Mesendoderm (in vitro differentiated cells): Measurements from ENCODE around the gene GPBP1.
A peak's percentile ranks its signal among the peaks of the same experiment; 100 is the strongest.

Experiments
- DNase-seq: peaks from one replicate; pipeline ENCODE4 v3.0.0; 2013
- H2AK5ac ChIP-seq: 2 replicates; pipeline ENCODE4 v1.6.1; 2013; ENCODE audit warnings: low read length, inconsistent platforms
- H2BK120ac ChIP-seq: 2 replicates; pipeline ENCODE4 v1.6.1; 2013; ENCODE audit warnings: low read depth, mild to moderate bottlenecking, low read length, moderate library complexity, mixed read lengths
- H2BK15ac ChIP-seq: replicated peaks from 2 replicates; pipeline ENCODE4 v1.6.1; 2013; ENCODE audit warnings: low read depth, mild to moderate bottlenecking, moderate library complexity
- H2BK5ac ChIP-seq: 2 replicates; pipeline ENCODE4 v1.6.1; 2013; ENCODE audit warnings: low read length, inconsistent platforms
- H3K18ac ChIP-seq: 2 replicates; pipeline ENCODE4 v1.6.1; 2013; ENCODE audit warnings: mild to moderate bottlenecking, low read length, mixed read lengths
- H3K23ac ChIP-seq: one replicate; pipeline ENCODE4 v1.6.1; 2013; ENCODE audit warnings: low read length
- H3K27ac ChIP-seq: 2 replicates; pipeline ENCODE4 v1.5.1; 2013; ENCODE audit warnings: low read depth, mild to moderate bottlenecking, inconsistent platforms, low read length, moderate library complexity
- H3K27me3 ChIP-seq: 2 replicates; pipeline ENCODE4 v1.6.1; 2013; ENCODE audit warnings: low read length, control low read depth, mild to moderate bottlenecking, inconsistent platforms; ENCODE audit not compliant: insufficient read depth, poor library complexity
- H3K36me3 ChIP-seq: 2 replicates; pipeline ENCODE4 v1.6.1; 2013; ENCODE audit warnings: low read length, inconsistent platforms; ENCODE audit not compliant: control insufficient read depth, insufficient read depth
- H3K4ac ChIP-seq: one replicate; pipeline ENCODE4 v1.6.1; 2013; ENCODE audit warnings: low read depth, mild to moderate bottlenecking, low read length, moderate library complexity
- H3K4me1 ChIP-seq: 2 replicates; pipeline ENCODE4 v1.6.1; 2013; ENCODE audit warnings: low read depth, low read length, inconsistent platforms; ENCODE audit not compliant: control insufficient read depth
- H3K4me2 ChIP-seq: 2 replicates; pipeline ENCODE4 v1.6.1; 2013; ENCODE audit warnings: low read length
- H3K4me3 ChIP-seq: 2 replicates; pipeline ENCODE4 v1.5.1; 2013; ENCODE audit warnings: mild to moderate bottlenecking, low read length
- H3K56ac ChIP-seq: one replicate; pipeline ENCODE4 v1.6.1; 2013; ENCODE audit warnings: low read length
- H3K79me1 ChIP-seq: 2 replicates; pipeline ENCODE4 v1.6.1; 2013; ENCODE audit warnings: low read length, inconsistent platforms
- H3K79me2 ChIP-seq: 2 replicates; pipeline ENCODE4 v1.6.1; 2013; ENCODE audit warnings: mild to moderate bottlenecking, low read length; ENCODE audit not compliant: control insufficient read depth, insufficient read depth
- H3K9ac ChIP-seq: 2 replicates; pipeline ENCODE4 v1.6.1; 2013; ENCODE audit warnings: low read length, inconsistent platforms
- H4K5ac ChIP-seq: one replicate; pipeline ENCODE4 v1.6.1; 2013; ENCODE audit warnings: low read length
- H4K8ac ChIP-seq: one replicate; pipeline ENCODE4 v1.6.1; 2013; ENCODE audit warnings: low read depth, mild to moderate bottlenecking, control low read depth, low read length, moderate library complexity
- WGBS: extraction: QIAGEN DNeasy Blood & Tissue Kit; methylation state at CpG from one replicate; pipeline ENCODE4 v1.1.7; 2013; ENCODE audit warnings: low lambda C conversion rate, missing lambda C conversion rate; ENCODE audit not compliant: insufficient coverage; ENCODE audit errors: extremely low coverage; 5-methylcytosine and 5-hydroxymethylcytosine counted together

The GPBP1 gene

DNA sequence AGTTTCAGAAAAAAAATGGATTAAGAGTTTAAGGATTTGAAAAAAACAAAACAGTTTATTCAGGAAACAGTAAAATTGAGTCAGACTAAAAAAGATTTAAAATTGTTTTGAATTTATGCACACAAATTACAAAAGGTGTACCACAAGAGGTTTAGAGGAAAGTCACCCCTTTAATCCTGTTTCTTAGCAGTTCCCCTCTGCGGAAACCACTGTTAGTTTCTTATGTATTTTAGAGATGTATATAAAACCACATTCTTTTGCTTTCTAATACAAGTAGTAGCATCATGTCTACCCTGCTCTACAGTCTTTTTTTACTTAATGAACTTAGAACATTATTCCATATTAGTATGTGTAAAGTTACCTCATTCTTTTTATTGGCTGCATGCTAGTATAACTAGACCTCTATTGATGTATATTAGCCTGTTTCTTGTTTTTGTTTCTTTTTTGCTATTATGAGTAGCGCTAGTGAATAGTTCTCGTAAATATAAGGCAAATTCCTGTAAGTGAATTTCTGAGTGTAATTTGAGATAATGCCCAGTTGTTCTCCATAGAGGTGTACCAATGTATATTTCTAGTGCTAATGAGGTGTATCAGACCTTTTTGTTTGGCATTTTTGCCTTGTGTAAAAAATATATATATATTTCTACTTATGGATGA, 20.0 kb downstream of the GPBP1 start:
- H4K8ac ChIP-seq: no peak overlapping the region
- no peak overlapping the region for H3K4ac ChIP-seq
- H3K27ac ChIP-seq: no peak overlapping the region
- H3K36me3 ChIP-seq: no peaks in the 10 kb centered on the region
- peaks cover 86% of the 10 kb centered on the region for H3K79me2 ChIP-seq
- no peak overlapping the region for H2BK15ac ChIP-seq
- no peaks in the 10 kb centered on the region for H3K27me3 ChIP-seq
- no CpG with 5 or more reads among the region's 3 CpGs for WGBS
- H3K9ac ChIP-seq: no peak overlapping the region
- H3K4me2 ChIP-seq: no peak overlapping the region
- H4K5ac ChIP-seq: no peak overlapping the region
- no peak overlapping the region for H3K18ac ChIP-seq
- no peak overlapping the region for H3K4me3 ChIP-seq
- DNase-seq: no peak
- no peak overlapping the region for H2AK5ac ChIP-seq
- H2BK120ac ChIP-seq: no peak overlapping the region
- H3K79me1 ChIP-seq: peaks cover 2% of the 10 kb centered on the region
- no peak overlapping the region for H3K56ac ChIP-seq
- no peak overlapping the region for H3K23ac ChIP-seq
- no peak overlapping the region for H2BK5ac ChIP-seq
- no peaks in the 10 kb centered on the region for H3K4me1 ChIP-seq

GRCh38 chr5:57194653-57195052, 20.8 kb downstream of the GPBP1 start:
- Histone ChIP-seq H3K18ac (no peak overlapping the region), H2BK15ac (no peak overlapping the region), H3K4me1 (peaks cover 2% of the 10 kb centered on the region), H3K27me3 (no peaks in the 10 kb centered on the region), H3K4me2 (no peak overlapping the region), H4K5ac (no peak overlapping the region), H2AK5ac (no peak overlapping the region), H3K4me3 (no peak overlapping the region), H2BK5ac (no peak overlapping the region), H3K27ac (no peak overlapping the region), H3K36me3 (no peaks in the 10 kb centered on the region), H3K79me1 (peaks cover 2% of the 10 kb centered on the region), H2BK120ac (no peak overlapping the region), H3K79me2 (peaks cover 82% of the 10 kb centered on the region), H3K4ac (no peak overlapping the region), H3K9ac (no peak overlapping the region), H3K56ac (no peak overlapping the region), H4K8ac (no peak overlapping the region), H3K23ac (no peak overlapping the region)
- no CpG with 5 or more reads among the region's 2 CpGs for WGBS
- DNase-seq: no peak

GRCh38 chr5:57195060-57195459, 21.2 kb downstream of the GPBP1 start:
- H2BK5ac ChIP-seq: no peak overlapping the region
- no peak overlapping the region for H3K4ac ChIP-seq
- H4K5ac ChIP-seq: no peak overlapping the region
- no peak overlapping the region for H2BK120ac ChIP-seq
- H3K27me3 ChIP-seq: no peaks in the 10 kb centered on the region
- H4K8ac ChIP-seq: no peak overlapping the region
- no peak overlapping the region for H3K23ac ChIP-seq
- H3K79me2 ChIP-seq: peaks cover 82% of the 10 kb centered on the region
- DNase-seq: no peak
- WGBS: no CpG with 5 or more reads among the region's 2 CpGs
- no peak overlapping the region for H3K9ac ChIP-seq
- no peak overlapping the region for H3K56ac ChIP-seq
- H3K36me3 ChIP-seq: no peaks in the 10 kb centered on the region
- no peak overlapping the region for H3K4me2 ChIP-seq
- H3K4me1 ChIP-seq: peaks cover 3% of the 10 kb centered on the region
- no peak overlapping the region for H3K27ac ChIP-seq
- no peak overlapping the region for H2AK5ac ChIP-seq
- H3K18ac ChIP-seq: no peak overlapping the region
- H3K4me3 ChIP-seq: no peak overlapping the region
- H2BK15ac ChIP-seq: no peak overlapping the region
- H3K79me1 ChIP-seq: peaks cover 2% of the 10 kb centered on the region

DNA sequence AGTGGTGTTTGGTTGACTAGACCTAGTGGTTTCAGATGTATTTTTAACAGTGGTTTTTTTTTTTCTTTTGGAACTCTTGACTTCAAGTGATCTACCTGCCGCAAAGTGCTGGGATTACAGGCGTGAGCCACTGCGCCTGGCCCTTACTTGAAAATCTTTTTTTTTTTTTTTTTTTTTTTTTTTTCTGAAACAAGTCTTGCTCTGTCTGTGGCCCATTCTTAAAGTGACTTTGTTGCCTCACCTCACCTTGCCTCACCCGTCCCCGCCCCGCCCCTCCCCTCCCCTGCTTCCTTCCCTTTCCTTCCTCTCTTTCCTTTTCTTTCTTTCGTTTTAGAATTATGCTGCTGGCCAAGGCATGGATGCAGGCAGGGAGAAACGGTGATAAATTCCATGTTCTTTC, 26.0 kb downstream of the GPBP1 start:
- Histone ChIP-seq H3K79me2 (peaks cover 79% of the 10 kb centered on the region), H3K4me1 (peaks cover 3% of the 10 kb centered on the region), H3K27ac (no peak overlapping the region), H3K4ac (no peak overlapping the region), H3K36me3 (no peaks in the 10 kb centered on the region), H3K23ac (no peak overlapping the region), H4K8ac (no peak overlapping the region), H3K27me3 (no peaks in the 10 kb centered on the region), H3K9ac (no peak overlapping the region), H2BK5ac (no peak overlapping the region), H3K79me1 (peaks cover 3% of the 10 kb centered on the region), H3K18ac (no peak overlapping the region), H2BK120ac (no peak overlapping the region), H3K4me3 (no peak overlapping the region), H2AK5ac (no peak overlapping the region), H2BK15ac (no peak overlapping the region), H3K4me2 (no peak overlapping the region), H4K5ac (no peak overlapping the region), H3K56ac (no peak overlapping the region)
- WGBS: no CpG with 5 or more reads among the region's 8 CpGs
- DNase-seq: peak; percentile 56

DNA sequence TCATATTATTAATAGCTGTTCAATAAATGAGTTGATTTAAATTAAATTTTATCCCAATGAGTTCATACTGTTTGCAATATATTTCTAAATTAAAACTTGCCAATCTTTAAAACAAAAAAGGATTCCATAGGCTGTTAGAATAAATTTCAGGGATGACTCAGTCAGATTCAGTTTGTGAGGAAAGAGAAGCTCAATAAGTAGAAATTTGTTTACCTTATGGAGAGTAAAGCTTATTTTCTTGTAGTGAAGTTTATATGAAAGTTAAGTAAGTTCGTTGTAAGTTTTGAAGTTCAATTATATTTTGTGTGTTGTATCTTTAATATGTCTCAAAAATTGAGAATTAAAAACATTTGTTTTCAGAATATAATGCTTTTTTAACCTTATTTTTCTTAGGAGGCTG, 29.0 kb downstream of the GPBP1 start:
- no peak overlapping the region for H2BK15ac ChIP-seq
- H3K4me3 ChIP-seq: no peak overlapping the region
- peaks cover 80% of the 10 kb centered on the region for H3K79me2 ChIP-seq
- no peak overlapping the region for H3K4ac ChIP-seq
- H2AK5ac ChIP-seq: no peak overlapping the region
- peaks cover 3% of the 10 kb centered on the region for H3K79me1 ChIP-seq
- H3K4me1 ChIP-seq: peaks cover 3% of the 10 kb centered on the region
- no peak overlapping the region for H2BK120ac ChIP-seq
- no peak overlapping the region for H3K56ac ChIP-seq
- no peaks in the 10 kb centered on the region for H3K27me3 ChIP-seq
- 100% methylated on average over 1 of the region's 1 CpG for WGBS
- H3K23ac ChIP-seq: no peak overlapping the region
- H4K8ac ChIP-seq: no peak overlapping the region
- H3K18ac ChIP-seq: no peak overlapping the region
- H3K36me3 ChIP-seq: no peaks in the 10 kb centered on the region
- H4K5ac ChIP-seq: no peak overlapping the region
- H3K4me2 ChIP-seq: no peak overlapping the region
- no peak overlapping the region for H3K27ac ChIP-seq
- H3K9ac ChIP-seq: no peak overlapping the region
- no peak overlapping the region for H2BK5ac ChIP-seq
- no peak for DNase-seq

DNA sequence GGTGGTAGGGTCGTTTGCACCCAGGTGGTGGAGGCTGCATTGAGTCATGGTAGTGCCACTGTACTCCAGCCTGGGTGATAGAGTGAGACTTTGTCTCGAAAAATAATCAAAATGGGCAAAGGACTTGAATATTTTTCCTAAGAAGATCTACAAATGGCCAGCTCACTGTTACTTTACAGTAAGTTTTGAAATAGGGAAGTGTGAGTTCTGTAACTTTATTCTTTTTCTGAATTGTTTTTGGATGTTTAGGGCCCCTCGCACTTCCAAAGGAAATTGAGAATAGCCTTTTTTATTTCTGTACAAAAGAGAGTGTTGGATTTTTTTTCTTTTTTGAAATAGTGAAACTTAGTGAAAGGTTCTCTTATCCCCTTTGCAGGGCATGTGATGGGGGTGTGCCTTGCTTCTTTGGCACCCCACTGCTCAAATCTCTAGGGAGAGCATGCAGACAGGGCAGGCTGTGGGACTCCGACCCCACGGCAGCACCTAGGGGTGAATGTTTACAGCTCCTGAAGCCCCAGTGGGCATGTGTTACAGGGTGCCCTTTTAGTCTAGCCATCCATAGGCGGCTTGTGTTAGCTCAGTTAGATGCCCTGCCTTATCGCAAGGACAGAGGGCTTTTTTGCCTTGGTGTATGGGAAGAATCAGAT, 33.3 kb downstream of the GPBP1 start:
- Histone ChIP-seq H3K36me3 (no peaks in the 10 kb centered on the region), H3K79me1 (peaks cover 2% of the 10 kb centered on the region), H2BK120ac (no peak overlapping the region), H3K23ac (no peak overlapping the region), H2BK15ac (no peak overlapping the region), H3K18ac (no peak overlapping the region), H3K4me3 (no peak overlapping the region), H3K4me2 (no peak overlapping the region), H2BK5ac (no peak overlapping the region), H3K4ac (no peak overlapping the region), H3K56ac (no peak overlapping the region), H3K4me1 (no peaks in the 10 kb centered on the region), H4K8ac (no peak overlapping the region), H3K27me3 (no peaks in the 10 kb centered on the region), H3K9ac (no peak overlapping the region), H2AK5ac (no peak overlapping the region), H3K27ac (no peak overlapping the region), H4K5ac (no peak overlapping the region), H3K79me2 (peaks cover 78% of the 10 kb centered on the region)
- DNase-seq: no peak
- no CpG with 5 or more reads among the region's 7 CpGs for WGBS
